HUES48 (cell line): Measurements from ENCODE around the gene ZBTB49.

Experiments used
- H3K27ac ChIP-seq: one replicate; pipeline ENCODE4 v1.7.0; 2013; ENCODE audit warnings: low read depth, low read length, inconsistent platforms
- H3K27me3 ChIP-seq: 2 replicates; pipeline ENCODE4 v1.6.1; 2013; ENCODE audit warnings: mild to moderate bottlenecking, low read length; ENCODE audit not compliant: control insufficient read depth, insufficient read depth
- H3K36me3 ChIP-seq: 2 replicates; pipeline ENCODE4 v1.6.1; 2013; ENCODE audit warnings: low read length; ENCODE audit not compliant: control insufficient read depth, insufficient read depth
- H3K4me1 ChIP-seq: 2 replicates; pipeline ENCODE4 v1.6.1; 2013; ENCODE audit warnings: mild to moderate bottlenecking, low read length; ENCODE audit not compliant: control insufficient read depth, insufficient read depth
- H3K4me3 ChIP-seq: 2 replicates; pipeline ENCODE4 v1.5.1; 2013; ENCODE audit warnings: mild to moderate bottlenecking, low read depth, low read length
- H3K9ac ChIP-seq: 2 replicates; pipeline ENCODE4 v1.6.1; 2013; ENCODE audit warnings: mild to moderate bottlenecking, low read depth, low read length, moderate library complexity
- H3K9me3 ChIP-seq: 2 replicates; pipeline ENCODE4 v1.6.1; 2013; ENCODE audit warnings: low read length; ENCODE audit not compliant: control insufficient read depth, insufficient read depth

The ZBTB49 gene

GRCh38 chr4:4326166-4326565 is 36.1 kb downstream of the ZBTB49 start:
- Histone ChIP-seq H3K9me3 (no peaks in the 10 kb centered on the region), H3K27me3 (no peaks in the 10 kb centered on the region), H3K36me3 (peaks cover 14% of the 10 kb centered on the region), H3K9ac (no peak overlapping the region), H3K4me3 (no peak overlapping the region), H3K4me1 (0 out of 2 replicates have a peak, but pooled peaks cover 2% of the 10 kb centered on the region), H3K27ac (no peak overlapping the region)

GRCh38 chr4:4327652-4328121 is 37.6 kb downstream of the ZBTB49 start:
- Histone ChIP-seq H3K27me3 (no peaks in the 10 kb centered on the region), H3K36me3 (0 out of 2 replicates have a peak, but pooled peaks cover under 1% of the 10 kb centered on the region), H3K4me1 (0 out of 2 replicates have a peak, but pooled peaks cover 2% of the 10 kb centered on the region), H3K27ac (no peak overlapping the region), H3K9ac (no peak overlapping the region), H3K4me3 (no peak overlapping the region), H3K9me3 (no peaks in the 10 kb centered on the region)

- Histone ChIP-seq H3K27ac (no peak overlapping the region), H3K4me1 (0 out of 2 replicates have a peak, but pooled peaks cover 2% of the 10 kb centered on the region), H3K9me3 (no peaks in the 10 kb centered on the region), H3K36me3 (no peaks in the 10 kb centered on the region), H3K4me3 (no peak overlapping the region), H3K9ac (no peak overlapping the region), H3K27me3 (no peaks in the 10 kb centered on the region)
These were observed 38.2 kb downstream of the ZBTB49 start for GRCh38 chr4:4328206-4328605.

- Histone ChIP-seq H3K36me3 (no peaks in the 10 kb centered on the region), H3K9me3 (no peaks in the 10 kb centered on the region), H3K4me1 (0 out of 2 replicates have a peak, but pooled peaks cover 2% of the 10 kb centered on the region), H3K9ac (no peak overlapping the region), H3K27me3 (no peaks in the 10 kb centered on the region), H3K27ac (no peak overlapping the region), H3K4me3 (no peak overlapping the region)
These were observed 38.8 kb downstream of the ZBTB49 start for GRCh38 chr4:4328840-4329239.

- H3K4me1 ChIP-seq, result 0 out of 2 replicates have a peak, but pooled peaks cover 2% of the 10 kb centered on the region
These were observed 39.4 kb downstream of the ZBTB49 start for GRCh38 chr4:4329496-4329895.

GRCh38 chr4:4330794-4331193 is 40.7 kb downstream of the ZBTB49 start:
- Histone ChIP-seq H3K9me3 (no peaks in the 10 kb centered on the region), H3K36me3 (no peaks in the 10 kb centered on the region), H3K27me3 (no peaks in the 10 kb centered on the region), H3K9ac (no peak overlapping the region), H3K4me3 (no peak overlapping the region), H3K4me1 (0 out of 2 replicates have a peak, but pooled peaks cover 2% of the 10 kb centered on the region), H3K27ac (no peak overlapping the region)

More at GRCh38 chr4:4329496-4329895, 39.4 kb downstream of the ZBTB49 start:
- Histone ChIP-seq H3K9me3 (no peaks in the 10 kb centered on the region), H3K36me3 (no peaks in the 10 kb centered on the region), H3K27ac (no peak overlapping the region), H3K9ac (no peak overlapping the region), H3K27me3 (no peaks in the 10 kb centered on the region), H3K4me3 (no peak overlapping the region)

- Histone ChIP-seq H3K27ac (no peak overlapping the region), H3K9ac (no peak overlapping the region), H3K36me3 (no peaks in the 10 kb centered on the region), H3K4me3 (no peak overlapping the region), H3K4me1 (no peaks in the 10 kb centered on the region), H3K27me3 (no peaks in the 10 kb centered on the region), H3K9me3 (no peaks in the 10 kb centered on the region)
These were observed 42.5 kb downstream of the ZBTB49 start for GRCh38 chr4:4332529-4332928.

- H3K9me3 ChIP-seq, result no peaks in the 10 kb centered on the region
- no peaks in the 10 kb centered on the region for H3K36me3 ChIP-seq
- no peaks in the 10 kb centered on the region for H3K4me1 ChIP-seq
- no peak overlapping the region for H3K4me3 ChIP-seq
- no peaks in the 10 kb centered on the region for H3K27me3 ChIP-seq
- no peak overlapping the region for H3K9ac ChIP-seq
- no peak overlapping the region for H3K27ac ChIP-seq
These were observed 43.2 kb downstream of the ZBTB49 start for GRCh38 chr4:4333265-4333706.

GRCh38 chr4:4334798-4335520 is 44.9 kb downstream of the ZBTB49 start:
- Histone ChIP-seq H3K4me1 (no peaks in the 10 kb centered on the region), H3K9me3 (no peaks in the 10 kb centered on the region), H3K9ac (no peak overlapping the region), H3K27ac (no peak overlapping the region), H3K4me3 (no peak overlapping the region), H3K27me3 (no peaks in the 10 kb centered on the region), H3K36me3 (no peaks in the 10 kb centered on the region)

- Histone ChIP-seq H3K27ac (no peak overlapping the region), H3K9ac (no peak overlapping the region), H3K36me3 (no peaks in the 10 kb centered on the region), H3K4me3 (no peak overlapping the region), H3K27me3 (no peaks in the 10 kb centered on the region), H3K4me1 (no peaks in the 10 kb centered on the region), H3K9me3 (no peaks in the 10 kb centered on the region)
These were observed 48.4 kb downstream of the ZBTB49 start for GRCh38 chr4:4338210-4339001.
